Measurements from ENCODE around the gene CEND1.

- TF ChIP-seq, protein P1, sequence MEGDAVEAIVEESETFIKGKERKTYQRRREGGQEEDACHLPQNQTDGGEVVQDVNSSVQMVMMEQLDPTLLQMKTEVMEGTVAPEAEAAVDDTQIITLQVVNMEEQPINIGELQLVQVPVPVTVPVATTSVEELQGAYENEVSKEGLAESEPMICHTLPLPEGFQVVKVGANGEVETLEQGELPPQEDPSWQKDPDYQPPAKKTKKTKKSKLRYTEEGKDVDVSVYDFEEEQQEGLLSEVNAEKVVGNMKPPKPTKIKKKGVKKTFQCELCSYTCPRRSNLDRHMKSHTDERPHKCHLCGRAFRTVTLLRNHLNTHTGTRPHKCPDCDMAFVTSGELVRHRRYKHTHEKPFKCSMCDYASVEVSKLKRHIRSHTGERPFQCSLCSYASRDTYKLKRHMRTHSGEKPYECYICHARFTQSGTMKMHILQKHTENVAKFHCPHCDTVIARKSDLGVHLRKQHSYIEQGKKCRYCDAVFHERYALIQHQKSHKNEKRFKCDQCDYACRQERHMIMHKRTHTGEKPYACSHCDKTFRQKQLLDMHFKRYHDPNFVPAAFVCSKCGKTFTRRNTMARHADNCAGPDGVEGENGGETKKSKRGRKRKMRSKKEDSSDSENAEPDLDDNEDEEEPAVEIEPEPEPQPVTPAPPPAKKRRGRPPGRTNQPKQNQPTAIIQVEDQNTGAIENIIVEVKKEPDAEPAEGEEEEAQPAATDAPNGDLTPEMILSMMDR (optimal IDR thresholded peaks at IDR 0.05 in 1 of 3, IDR thresholded peaks at IDR 0.05 in 1 of 3, conservative IDR thresholded peaks at IDR 0.05 in 1 of 3; ENCODE audit: extremely low read depth in 1 of 3, insufficient read depth in 2 of 3, low read length in 3 of 3), result no peak
- no peak for TF ChIP-seq EZH2 (IDR thresholded peaks at IDR 0.05; ENCODE audit: low read length)
Observed at GRCh38 chr11:749731-750130, 40.2 kb downstream of the CEND1 start.

All from keratinocyte (primary cell).